ENCODE results near the gene SIRT2. TPM values are rescaled to one million over a fixed set of nuclear protein-coding genes. Genes with fewer than 3 reads are reported as not detected.
A peak's percentile ranks its signal among the peaks of the same experiment; 100 is the strongest.

Gene SIRT2
- total and polyA plus RNA-seq, 2 of the 13 experiments (the other 11 are each of a cell fraction or from before 2014, with no cell fraction given), result 22.3 to 26.1 TPM

GRCh38 chr19:38831142-38831605 is 68.2 kb downstream of the SIRT2 start (continued):
- TF ChIP-seq, protein P1, sequence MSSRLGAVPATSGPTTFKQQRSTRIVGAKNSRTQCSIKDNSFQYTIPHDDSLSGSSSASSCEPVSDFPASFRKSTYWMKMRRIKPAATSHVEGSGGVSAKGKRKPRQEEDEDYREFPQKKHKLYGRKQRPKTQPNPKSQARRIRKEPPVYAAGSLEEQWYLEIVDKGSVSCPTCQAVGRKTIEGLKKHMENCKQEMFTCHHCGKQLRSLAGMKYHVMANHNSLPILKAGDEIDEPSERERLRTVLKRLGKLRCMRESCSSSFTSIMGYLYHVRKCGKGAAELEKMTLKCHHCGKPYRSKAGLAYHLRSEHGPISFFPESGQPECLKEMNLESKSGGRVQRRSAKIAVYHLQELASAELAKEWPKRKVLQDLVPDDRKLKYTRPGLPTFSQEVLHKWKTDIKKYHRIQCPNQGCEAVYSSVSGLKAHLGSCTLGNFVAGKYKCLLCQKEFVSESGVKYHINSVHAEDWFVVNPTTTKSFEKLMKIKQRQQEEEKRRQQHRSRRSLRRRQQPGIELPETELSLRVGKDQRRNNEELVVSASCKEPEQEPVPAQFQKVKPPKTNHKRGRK (CRISPR knock-in tag; IDR thresholded peaks at IDR 0.05), result no peak
- TF ChIP-seq FOXK2 (IDR thresholded peaks at IDR 0.05) (no peak), ZNF468 (CRISPR knock-in tag; IDR thresholded peaks at IDR 0.05) (no peak), STAT6 (CRISPR knock-in tag; IDR thresholded peaks at IDR 0.05; ENCODE audit: borderline replicate concordance) (no peak), ZBTB21 (CRISPR knock-in tag; IDR thresholded peaks at IDR 0.05) (peak; percentile 33; the same call in 1 of the 2 replicates), ZNF232 (CRISPR knock-in tag; IDR thresholded peaks at IDR 0.05; ENCODE audit: borderline replicate concordance) (0 out of 2 replicates have a peak, but pooled peaks have one; percentile 44), FOXC1 (CRISPR knock-in tag; IDR thresholded peaks at IDR 0.05; ENCODE audit: borderline replicate concordance) (no peak), ZBTB38 (CRISPR knock-in tag; IDR thresholded peaks at IDR 0.05) (no peak; the same call in 1 of the 2 replicates), ZNF878 (CRISPR knock-in tag; IDR thresholded peaks at IDR 0.05) (no peak), ZC3H4 (CRISPR knock-in tag; IDR thresholded peaks at IDR 0.05; ENCODE audit: borderline replicate concordance) (no peak), AKAP8 (CRISPR knock-in tag; IDR thresholded peaks at IDR 0.05) (no peak), SP4 (CRISPR knock-in tag; IDR thresholded peaks at IDR 0.05) (no peak), HHEX (CRISPR knock-in tag; IDR thresholded peaks at IDR 0.05) (no peak), PLRG1 (conservative IDR thresholded peaks at IDR 0.05) (no peak), PATZ1 (CRISPR knock-in tag; IDR thresholded peaks at IDR 0.05) (peak; percentile 47; the same call in 1 of the 2 replicates), MTF1 (CRISPR knock-in tag; IDR thresholded peaks at IDR 0.05) (no peak)
- TF ChIP-seq, protein P2, sequence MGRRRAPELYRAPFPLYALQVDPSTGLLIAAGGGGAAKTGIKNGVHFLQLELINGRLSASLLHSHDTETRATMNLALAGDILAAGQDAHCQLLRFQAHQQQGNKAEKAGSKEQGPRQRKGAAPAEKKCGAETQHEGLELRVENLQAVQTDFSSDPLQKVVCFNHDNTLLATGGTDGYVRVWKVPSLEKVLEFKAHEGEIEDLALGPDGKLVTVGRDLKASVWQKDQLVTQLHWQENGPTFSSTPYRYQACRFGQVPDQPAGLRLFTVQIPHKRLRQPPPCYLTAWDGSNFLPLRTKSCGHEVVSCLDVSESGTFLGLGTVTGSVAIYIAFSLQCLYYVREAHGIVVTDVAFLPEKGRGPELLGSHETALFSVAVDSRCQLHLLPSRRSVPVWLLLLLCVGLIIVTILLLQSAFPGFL (CRISPR knock-in tag; IDR thresholded peaks at IDR 0.05), result no peak
- TF ChIP-seq, protein P3, sequence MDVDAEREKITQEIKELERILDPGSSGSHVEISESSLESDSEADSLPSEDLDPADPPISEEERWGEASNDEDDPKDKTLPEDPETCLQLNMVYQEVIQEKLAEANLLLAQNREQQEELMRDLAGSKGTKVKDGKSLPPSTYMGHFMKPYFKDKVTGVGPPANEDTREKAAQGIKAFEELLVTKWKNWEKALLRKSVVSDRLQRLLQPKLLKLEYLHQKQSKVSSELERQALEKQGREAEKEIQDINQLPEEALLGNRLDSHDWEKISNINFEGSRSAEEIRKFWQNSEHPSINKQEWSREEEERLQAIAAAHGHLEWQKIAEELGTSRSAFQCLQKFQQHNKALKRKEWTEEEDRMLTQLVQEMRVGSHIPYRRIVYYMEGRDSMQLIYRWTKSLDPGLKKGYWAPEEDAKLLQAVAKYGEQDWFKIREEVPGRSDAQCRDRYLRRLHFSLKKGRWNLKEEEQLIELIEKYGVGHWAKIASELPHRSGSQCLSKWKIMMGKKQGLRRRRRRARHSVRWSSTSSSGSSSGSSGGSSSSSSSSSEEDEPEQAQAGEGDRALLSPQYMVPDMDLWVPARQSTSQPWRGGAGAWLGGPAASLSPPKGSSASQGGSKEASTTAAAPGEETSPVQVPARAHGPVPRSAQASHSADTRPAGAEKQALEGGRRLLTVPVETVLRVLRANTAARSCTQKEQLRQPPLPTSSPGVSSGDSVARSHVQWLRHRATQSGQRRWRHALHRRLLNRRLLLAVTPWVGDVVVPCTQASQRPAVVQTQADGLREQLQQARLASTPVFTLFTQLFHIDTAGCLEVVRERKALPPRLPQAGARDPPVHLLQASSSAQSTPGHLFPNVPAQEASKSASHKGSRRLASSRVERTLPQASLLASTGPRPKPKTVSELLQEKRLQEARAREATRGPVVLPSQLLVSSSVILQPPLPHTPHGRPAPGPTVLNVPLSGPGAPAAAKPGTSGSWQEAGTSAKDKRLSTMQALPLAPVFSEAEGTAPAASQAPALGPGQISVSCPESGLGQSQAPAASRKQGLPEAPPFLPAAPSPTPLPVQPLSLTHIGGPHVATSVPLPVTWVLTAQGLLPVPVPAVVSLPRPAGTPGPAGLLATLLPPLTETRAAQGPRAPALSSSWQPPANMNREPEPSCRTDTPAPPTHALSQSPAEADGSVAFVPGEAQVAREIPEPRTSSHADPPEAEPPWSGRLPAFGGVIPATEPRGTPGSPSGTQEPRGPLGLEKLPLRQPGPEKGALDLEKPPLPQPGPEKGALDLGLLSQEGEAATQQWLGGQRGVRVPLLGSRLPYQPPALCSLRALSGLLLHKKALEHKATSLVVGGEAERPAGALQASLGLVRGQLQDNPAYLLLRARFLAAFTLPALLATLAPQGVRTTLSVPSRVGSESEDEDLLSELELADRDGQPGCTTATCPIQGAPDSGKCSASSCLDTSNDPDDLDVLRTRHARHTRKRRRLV (CRISPR knock-in tag; IDR thresholded peaks at IDR 0.05), result no peak

All from HepG2 (cell line).